Measurements from ENCODE around the gene ADCY9.
A peak's percentile ranks its signal among the peaks of the same experiment; 100 is the strongest.
"Not testable (repeated sequence)": the region's sequence is repeated elsewhere in the genome, so short reads cannot be mapped to it uniquely, and the experiment has no call there.

The ADCY9 gene

GRCh38 chr16:4094127-4094773 lies 22.0 kb downstream of the ADCY9 start:
- DNase-seq: no peak

- DNase-seq: no peak
Observed at GRCh38 chr16:4093495-4094126, 22.6 kb downstream of the ADCY9 start.

DNA sequence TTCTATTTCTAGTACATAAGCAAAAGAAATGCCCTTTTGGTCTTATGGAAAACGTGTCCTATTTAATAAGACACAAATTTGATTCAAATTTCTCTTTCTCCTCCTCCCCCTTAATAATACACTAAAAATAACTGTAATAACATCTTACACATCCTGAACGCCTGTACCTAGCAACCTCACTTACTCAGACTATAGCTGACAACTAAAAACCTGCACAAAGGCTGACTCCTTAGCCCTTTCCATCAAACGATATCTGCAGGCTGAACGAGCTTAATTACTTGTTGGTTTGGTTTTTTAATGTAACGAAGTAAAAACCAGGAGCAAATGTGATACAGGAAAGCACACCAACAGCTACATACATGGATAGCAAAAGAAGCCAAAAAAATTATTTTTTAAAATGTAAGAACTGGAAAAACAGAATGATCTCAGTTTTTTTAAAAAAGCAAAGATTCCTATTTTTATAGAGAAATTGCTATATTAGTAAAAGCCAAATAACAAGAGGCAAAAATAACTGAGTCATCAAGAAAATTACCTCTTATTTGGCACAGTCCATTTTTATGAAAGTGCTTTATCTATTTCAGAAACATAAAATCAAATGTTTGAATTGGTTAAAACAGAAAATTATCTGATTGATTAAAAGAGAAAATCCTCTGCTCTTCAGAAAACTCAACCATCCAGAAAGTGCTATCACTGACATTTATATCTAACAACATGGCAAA lies 23.5 kb downstream of the ADCY9 start:
- no peak for DNase-seq

DNA sequence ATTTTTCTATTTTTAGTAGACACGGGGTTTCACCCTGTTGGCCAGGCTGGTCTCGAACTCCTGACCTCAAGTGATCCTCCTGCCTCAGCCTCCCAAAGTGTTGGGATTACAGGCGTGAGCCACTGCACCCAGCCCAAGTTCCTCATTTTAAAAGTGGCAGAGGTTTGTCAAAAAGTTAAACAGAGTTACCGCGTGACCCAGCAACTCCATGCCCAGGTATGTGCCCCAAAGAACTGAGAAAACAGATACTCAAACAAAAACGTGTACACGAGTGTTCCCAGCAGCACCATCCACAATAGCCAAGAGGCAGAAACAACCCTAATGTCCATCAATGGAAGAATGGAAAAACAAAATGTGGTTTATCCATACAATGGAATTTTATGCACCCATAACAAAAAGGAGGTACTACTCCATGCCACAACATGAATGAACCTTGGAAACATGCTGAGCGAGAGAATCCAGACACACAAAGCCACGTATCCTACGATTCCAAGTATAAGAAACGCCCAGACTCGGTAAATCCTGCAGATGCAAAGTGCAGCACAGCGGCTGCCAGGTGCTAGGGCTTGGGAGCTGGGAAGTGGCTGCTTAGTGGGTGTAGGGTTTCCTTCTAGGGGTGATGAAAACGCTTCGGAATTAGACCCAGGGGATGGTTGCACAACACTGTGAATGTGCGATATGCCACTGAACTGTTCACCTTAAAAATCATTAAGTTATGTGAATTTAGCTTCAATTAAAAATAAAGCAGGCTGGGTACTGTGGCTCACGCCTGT lies 24.8 kb downstream of the ADCY9 start:
- DNase-seq: no peak

- DNase-seq: peak in 4 of 56 donors; percentile 14 to 29 (median 20)
Observed at GRCh38 chr16:4090351-4090851, 25.8 kb downstream of the ADCY9 start.

DNA sequence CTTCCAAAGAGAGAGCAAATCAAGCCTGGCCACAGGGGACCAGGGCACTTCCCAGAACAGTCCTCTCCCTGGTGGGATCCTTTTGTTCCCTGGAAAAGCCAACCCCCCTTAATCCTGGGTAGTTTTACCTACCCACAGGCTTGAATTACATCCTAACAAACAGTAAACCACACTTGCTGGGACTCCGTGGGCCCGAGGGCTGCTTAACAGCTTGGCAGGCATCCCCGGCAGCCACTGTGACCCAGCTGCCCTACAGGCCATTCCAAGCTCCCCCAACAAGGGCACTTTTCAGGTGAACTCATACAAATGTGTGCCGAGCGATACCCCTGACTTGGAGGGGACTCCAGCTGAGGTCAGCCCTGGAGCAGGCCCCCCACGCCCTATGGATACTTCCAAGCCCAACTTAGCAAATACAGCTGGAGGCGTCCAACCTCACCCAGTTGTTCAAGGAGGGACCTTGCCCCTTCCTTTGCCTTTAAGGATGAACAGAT lies 26.4 kb downstream of the ADCY9 start:
- DNase-seq: no peak

GRCh38 chr16:4089251-4089810 lies 26.9 kb downstream of the ADCY9 start:
- DNase-seq: no peak

- no peak for DNase-seq
Observed at GRCh38 chr16:4087990-4088577, 28.2 kb downstream of the ADCY9 start.

- no peak for DNase-seq
Observed at GRCh38 chr16:4087099-4087885, 28.9 kb downstream of the ADCY9 start.

GRCh38 chr16:4086153-4086552 lies 30.1 kb downstream of the ADCY9 start:
- DNase-seq: no peak

DNA sequence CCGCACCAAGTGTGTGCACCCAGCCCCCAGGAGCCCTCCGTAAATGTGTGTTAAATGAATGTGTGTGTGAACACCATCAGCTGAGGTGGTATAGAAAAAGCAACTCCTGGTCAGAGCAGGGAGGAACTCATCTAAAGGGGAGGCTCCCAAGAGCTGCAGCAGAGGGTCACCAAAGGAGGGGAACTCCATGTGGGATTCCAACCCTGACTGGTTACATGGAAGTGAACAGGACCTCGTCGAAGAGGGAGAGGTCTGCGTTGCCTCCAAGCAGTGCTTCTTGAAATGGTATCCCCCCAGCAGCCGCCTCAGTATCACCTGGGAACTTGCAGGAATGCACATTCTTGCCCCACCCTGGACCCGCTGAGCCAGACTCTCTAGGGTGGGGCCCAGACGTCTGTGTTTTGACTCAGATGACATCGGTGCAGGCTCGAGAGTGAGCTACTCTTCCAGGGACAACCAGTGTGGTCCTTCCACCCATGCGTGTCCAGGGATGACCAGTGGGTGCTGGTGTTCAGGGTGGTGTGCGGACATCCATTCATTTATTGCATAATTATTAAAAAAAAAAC lies 30.8 kb downstream of the ADCY9 start:
- no peak for DNase-seq

DNA sequence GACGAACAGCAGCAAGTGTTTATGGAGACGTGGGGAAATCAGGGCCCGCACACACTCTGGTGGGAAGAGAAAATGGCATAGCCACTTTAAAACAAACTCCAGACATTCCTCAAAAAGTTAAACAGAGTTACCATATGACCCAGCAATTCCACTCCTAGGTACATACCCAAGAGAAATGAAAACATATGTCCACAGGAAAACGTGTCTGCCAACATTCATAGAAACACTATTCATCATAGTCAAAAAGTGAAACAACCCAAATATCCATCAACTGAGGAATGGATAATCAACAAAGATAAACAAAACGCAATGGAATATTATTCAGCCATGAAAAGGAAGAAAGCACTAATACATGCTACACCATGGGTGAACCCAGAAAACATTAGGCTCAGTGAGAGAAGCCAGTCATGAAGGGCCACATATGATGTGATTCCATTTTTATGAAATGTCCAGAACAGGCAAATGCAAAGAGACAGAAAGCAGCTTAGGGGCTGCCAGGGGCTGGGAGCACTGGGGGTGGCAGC lies 32.8 kb downstream of the ADCY9 start:
- no peak for DNase-seq

- no peak for DNase-seq
Observed at GRCh38 chr16:4082474-4083044, 33.7 kb downstream of the ADCY9 start.

DNA sequence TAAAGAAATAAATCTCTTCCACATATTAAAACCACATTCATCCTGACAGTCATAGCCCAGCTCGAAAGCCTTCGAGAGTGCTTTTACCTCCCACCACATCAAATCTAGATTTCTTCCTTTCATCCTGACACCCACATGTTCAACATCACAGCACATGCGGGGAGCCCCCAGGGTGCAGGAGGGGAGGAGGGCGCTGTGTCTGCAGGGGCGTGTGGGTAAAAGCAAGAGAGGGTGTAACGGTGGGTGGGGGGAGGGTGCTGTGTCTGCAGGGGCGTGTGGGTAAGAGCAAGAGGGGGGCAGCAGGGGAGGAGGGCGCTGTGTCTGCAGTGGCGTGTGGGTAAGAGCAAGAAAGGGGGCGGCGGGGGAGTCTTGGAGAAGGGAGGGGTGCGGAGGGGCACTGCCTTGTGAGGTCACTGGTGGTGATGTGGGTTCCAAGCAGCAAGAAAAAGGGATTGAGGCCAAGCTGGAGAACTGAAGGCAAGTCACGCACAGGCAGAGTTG lies 34.7 kb downstream of the ADCY9 start:
- DNase-seq: peak in 9 of 56 donors; percentile 6 to 33 (median 15)

GRCh38 chr16:4081047-4081446 lies 35.2 kb downstream of the ADCY9 start:
- peak in 1 of 56 donors; percentile 6 for DNase-seq

DNA sequence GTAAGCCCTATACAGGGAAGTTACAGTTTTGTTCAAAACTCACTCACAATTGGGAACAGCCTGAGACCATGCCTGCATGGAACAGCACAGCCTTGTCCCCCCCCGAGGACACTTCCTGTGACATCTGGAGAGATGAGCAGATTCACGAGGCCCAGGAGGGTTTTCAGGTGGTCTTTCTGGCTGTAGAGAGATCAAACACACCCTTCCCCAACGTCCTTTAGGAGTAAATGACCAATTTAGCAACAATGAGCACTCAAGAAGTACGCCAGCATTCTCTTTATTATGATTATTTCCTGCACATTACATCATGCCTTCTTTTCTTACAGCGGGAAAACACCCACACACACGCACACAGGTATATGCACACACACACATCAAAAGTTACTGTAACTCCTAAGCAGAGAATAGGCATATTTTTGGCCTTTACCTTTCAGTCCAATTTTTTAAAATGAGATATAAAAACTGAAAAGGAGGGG lies 39.0 kb downstream of the ADCY9 start:
- DNase-seq: no peak

DNA sequence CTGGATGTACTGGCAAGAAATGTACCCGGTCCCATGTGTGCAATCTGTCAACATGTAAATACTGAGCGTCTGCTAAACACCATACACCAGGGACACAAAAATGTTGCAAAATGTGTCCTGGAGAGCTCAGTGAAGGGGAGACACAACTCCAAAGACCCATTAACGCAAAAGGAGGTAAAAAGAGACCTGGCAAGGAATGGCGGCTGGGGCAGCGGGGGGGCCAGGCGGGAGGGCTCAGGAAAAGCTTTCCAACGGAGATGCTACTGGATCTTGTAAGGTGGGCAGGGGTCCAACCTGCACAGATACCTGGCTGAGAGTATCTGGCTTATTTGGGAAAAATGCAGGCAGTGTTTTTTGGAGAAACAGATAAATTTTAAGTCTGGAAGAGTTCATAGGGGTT lies 40.7 kb downstream of the ADCY9 start:
- no peak for DNase-seq

GRCh38 chr16:4073150-4073549 lies 43.1 kb downstream of the ADCY9 start:
- DNase-seq: not testable (repeated sequence)
